ENCODE measurements around the gene PLD2.
"Not testable (repeated sequence)": the region's sequence is repeated elsewhere in the genome, so short reads cannot be mapped to it uniquely, and the experiment has no call there.

PLD2 gene

DNA sequence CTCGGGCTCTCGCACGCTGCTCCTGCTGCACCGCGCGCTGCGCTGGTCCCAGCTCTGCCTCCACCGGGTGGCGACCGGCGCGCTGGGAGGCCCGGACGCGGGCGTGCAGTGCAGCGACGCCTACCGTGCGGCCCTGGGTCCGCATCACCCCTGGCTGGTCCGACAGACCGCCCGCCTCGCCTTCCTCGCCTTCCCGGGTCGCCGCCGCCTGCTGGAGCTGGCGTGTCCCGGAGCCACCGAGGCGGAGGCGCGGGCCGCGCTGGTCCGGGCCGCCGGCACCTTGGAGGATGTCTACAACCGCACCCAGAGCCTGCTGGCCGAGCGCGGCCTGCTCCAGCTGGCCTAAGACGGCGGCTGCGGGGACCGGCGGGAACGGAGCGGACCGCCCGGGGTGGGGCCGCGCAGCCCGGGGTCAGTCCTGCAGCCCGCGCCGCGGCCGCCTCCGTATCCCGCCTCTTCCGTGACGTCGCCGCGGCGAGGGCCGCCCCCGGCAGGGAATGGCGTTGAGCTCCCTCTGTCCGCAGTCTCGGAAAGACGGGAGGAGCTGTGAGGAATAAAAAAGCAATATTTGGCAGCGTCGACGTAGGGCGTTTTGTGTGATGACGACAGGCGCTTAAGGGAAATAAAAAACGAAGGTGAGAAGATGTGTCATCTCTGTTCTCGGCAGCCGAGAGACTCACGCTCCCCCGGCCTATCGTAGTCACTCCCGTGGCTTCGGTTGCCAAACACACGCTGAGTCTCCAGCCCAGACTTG is 16.8 kb upstream of the PLD2 start:
- DNase-seq = peak in 13 of 14 donors; percentile 67 to 96 (median 80)

DNA sequence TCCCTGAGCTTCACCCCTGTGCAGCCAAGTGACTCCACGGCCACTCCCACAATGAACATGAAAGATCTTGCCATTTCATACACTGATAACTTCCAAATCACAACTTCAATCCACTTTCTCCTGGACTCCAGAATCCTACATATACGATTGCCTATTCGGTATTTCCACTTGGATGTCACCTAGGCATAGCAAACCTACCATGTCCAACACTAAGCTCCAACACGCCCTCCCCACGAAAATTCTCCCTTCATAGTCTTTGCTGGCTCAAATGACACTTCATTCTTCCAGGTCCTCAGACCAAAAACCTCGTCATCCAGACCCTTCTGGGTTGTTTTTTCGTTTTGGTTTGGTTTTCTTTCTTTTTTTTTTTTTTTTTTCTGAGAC is 16.3 kb upstream of the PLD2 start:
- no peak for DNase-seq

DNA sequence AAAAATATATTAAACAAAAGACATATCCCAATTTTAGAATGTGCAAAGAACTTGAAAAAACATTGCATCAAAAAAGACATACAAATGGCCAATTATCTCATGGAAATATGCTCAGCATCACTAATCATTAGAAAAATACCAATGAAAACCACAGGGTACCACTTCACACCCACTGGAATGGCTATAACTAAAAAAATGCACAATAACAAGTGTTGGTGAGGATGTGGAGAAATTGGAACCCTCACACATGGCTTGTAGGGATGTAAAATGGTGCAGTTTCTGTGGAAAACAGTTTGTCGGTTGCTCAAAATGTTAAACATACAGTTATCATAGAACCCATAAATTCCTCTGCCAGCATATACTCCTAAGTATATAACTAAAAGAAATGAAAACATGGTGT is 11.8 kb upstream of the PLD2 start:
- no peak for DNase-seq

DNA sequence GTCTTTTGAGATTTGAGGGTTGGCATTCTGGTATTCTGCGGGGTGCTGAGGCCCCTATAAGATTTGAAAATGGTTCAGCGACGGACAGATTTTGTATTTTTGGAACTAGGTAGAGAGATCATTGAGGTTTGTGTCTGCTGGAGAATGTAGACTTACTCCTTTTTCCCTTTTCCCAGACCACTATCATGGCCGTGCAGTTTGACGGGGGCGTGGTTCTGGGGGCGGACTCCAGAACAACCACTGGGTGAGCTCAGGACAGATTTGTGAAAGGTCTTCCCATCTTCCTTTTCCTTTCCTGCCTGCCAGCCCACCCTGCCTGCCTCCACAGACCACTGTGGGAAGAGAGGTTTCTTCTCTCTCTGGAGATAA is 10.4 kb upstream of the PLD2 start:
- DNase-seq = peak in 1 of 14 donors; percentile 14

DNA sequence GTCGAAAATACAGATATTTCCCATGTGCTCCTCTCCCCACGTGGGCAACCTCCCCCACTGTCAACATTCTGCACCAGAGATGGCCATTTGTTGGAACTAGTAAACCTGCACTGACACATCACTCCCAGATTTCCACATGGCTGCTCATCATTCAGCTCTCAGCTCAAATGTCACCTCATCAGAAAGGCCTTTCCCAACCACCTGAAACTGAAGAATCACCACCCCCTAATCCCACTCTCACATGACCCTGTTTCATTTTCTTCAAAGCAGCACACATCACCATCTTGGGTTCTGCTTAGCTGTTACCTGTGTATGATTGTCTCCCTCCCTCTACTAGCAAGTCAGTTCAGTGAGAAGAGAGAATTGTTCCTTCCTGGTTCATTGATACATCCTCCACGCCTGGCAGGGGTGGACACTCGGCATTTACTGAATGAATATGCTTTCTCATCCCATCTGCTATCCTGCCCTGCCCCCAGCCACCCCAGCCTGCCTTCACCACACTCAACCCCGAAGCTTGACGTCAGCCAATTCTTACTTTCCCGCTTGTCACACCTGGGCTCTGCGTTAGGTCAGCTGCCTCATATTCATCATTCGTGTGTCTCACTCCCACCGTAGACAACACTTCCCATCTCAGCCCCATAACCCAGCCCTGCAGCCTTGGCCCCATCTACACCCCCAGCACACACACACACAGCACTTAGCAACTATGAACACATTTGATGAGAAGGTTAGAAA is 6.3 kb upstream of the PLD2 start:
- no peak for DNase-seq

DNA sequence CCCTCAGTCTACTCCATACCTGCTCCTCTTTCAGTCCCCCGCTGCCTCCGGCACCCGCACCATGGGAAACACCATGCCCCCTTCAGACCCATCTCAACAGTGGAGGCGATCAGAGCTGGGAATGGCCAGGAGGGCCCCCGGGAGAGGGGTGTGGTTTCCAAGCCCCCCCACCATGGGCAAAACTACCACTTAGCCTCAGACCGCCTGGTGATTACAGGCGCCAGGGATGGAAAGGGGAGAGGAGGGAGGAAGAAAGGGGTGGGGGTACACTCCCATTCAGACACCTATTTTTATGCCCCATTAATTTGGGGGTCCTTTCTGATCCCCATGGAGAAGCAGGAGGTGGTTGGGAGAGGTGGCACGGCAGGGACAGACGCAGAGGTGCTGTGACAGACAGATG is 4.7 kb upstream of the PLD2 start, which contains the start of gene C17orf114:
Gene C17orf114, minus strand, starts transcription at position 101 of the 400 bp plus-strand sequence.
- no peak for DNase-seq

DNA sequence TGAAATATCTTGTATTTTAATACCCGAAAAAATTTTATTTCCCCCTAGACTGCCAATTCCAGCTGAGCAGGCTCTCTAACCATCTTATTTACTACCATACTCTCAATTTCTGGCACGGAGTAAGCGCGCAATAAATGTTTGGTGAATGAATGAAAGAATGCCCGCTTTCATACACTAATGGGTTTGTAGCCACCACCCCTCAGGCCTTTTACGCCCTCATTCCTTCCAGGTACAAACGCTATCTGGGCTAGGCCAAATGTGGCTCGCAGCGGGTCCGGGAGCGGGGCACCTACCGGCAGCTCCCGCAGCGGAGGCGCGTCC is 536 bp upstream of the PLD2 start:
- no peak for DNase-seq

DNA sequence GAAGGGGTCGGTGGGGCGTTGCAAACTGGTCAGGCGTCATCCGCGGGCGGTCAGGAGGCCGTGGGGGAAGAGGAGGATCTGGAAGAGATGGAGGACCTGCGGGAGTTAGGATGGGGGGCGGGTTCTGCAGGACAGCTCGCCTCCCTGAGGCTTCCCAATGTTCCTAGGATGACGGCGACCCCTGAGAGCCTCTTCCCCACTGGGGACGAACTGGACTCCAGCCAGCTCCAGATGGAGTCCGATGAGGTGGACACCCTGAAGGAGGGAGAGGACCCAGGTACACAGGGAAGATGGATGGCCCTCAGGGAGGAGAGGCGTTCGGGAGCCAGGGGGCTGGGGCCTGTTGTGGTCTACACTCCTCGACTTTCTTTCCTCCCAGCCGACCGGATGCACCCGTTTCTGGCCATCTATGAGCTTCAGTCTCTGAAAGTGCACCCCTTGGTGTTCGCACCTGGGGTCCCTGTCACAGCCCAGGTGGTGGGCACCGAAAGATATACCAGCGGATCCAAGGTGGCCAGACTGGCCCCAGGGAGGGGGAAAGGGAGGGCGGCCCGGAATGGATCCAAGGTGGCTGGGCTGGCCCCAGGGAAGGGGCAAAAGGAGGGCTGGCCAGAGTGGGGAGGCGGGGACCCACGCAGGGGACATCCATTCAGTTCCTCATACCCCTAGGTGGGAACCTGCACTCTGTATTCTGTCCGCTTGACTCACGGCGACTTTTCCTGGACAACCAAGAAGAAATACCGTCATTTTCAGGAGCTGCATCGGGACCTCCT is 839 bp downstream of the PLD2 start:
- DNase-seq = peak in 3 of 14 donors; percentile 30 to 42 (median 34)

DNA sequence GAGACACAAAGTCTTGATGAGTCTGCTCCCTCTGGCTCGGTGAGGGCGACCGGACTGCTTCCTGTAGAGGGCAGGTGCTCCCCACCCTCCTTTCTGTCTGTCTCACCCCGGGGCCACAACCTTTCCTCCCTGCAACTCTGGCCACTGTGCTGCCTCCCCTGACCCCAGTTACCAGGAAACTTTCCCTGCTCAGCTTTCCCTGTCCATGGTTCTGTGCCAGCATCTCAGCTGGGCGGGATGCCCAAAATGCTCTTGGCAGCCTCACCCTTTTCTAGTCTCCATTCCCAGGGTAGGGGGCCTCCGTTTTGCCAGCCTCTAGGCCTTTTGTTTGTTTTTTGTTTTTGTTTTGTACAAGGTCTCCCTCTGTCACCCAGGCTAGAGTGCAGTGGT is 1.4 kb downstream of the PLD2 start:
- peak in 11 of 14 donors; percentile 18 to 74 (median 53) for DNase-seq

DNA sequence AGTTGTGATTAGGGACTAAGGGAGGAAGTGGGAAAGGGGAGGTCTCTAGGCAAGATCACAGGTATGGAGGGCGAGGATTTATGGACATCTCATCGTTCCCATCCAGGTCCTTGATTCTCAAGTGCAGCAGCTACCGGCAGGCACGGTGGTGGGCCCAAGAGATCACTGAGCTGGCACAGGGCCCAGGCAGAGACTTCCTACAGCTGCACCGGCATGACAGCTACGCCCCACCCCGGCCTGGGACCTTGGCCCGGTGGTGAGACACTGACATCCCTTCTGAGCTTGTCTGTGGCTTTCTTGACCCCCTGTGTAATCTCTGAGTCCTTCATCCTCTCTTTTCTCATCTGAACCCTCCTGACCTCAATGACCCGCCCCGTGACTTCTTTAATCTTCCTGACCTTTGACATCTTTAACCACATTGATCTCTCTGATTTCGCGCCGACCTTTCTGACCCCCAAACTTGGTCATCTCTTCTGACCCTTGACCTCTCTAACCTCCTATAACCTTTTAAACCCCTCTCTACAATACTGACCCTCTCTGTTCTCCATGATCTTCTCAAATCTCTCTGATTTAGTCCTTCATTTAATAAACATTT is 3.8 kb downstream of the PLD2 start:
- DNase-seq = no peak

DNA sequence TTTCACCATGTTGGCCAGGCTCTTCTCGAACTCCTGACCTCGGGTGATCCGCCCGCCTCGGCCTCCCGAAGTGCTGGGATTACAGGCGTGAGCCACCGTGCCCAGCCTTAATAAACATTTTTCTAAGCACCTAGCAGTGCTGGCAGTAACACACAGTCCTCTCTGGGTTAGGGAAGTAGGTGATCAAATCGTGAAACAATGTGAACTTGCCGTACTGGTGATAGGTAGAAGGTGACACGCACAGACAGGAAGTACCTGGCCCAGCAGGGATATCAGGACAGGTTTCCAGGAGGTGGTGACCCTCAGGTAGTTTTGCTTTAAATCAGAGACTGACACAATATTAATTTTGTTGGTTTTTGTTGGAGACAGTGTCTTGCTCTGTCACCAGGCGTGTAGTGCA is 4.5 kb downstream of the PLD2 start:
- DNase-seq = no peak

DNA sequence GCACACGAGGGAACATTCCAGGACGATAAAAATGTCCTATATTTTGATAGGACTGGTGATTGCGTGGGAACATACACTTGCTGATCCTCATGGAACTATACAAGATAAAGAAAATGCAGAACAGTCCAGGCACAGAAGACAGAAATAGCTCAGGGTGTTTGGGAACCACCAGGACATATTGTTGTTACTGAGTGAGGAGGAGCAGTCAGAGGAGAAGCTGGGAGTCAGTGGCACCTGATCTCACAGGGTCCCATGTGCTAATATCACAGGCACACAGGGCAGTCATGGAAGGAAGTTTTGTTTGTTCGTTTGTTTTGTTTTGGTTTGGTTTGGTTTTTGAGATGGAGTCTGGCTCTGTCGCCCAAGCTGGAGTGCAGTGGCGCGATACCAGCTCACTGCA is 5.7 kb downstream of the PLD2 start:
- DNase-seq = no peak

DNA sequence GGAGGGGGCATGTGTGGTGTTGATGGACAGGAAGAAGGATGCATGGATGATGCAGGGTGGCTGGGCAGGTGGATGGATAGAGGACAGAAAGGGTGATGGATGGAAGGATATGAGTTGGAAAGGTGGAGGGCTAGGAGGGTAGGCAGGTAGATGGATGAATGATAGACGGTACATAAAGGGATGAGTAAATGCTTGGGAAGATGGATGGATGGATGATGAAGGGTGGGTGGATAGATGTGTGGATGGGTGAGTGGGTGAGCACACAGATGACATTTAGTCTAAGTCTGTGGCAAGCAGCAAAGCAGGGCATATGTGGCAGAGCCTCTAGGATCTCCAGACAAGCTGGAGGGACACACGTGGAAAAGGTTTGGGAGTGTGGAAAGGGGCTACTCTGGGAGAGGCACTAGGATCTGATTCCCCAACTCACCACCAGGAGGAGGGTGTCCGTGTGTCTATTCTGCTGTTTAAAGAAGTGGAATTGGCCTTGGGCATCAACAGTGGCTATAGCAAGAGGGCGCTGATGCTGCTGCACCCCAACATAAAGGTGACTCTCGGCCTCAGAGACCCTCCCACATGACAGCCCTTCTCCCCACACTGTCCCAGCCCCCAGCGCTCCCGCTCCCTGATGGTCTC is 8.2 kb downstream of the PLD2 start:
- no peak for DNase-seq

DNA sequence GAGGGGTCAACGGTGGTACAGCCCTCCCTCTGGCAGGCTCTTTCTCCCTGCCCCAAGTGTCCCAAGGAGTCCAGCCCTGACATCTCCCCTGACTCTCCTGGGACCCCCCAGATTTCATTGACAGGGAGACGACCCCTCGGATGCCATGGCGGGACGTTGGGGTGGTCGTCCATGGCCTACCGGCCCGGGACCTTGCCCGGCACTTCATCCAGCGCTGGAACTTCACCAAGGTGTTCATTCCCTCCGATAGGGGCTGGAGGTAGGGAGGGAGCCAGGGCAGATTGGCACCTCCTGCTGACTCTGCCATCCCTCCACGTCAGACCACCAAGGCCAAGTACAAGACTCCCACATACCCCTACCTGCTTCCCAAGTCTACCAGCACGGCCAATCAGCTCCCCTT is 9.9 kb downstream of the PLD2 start:
- no peak for DNase-seq

DNA sequence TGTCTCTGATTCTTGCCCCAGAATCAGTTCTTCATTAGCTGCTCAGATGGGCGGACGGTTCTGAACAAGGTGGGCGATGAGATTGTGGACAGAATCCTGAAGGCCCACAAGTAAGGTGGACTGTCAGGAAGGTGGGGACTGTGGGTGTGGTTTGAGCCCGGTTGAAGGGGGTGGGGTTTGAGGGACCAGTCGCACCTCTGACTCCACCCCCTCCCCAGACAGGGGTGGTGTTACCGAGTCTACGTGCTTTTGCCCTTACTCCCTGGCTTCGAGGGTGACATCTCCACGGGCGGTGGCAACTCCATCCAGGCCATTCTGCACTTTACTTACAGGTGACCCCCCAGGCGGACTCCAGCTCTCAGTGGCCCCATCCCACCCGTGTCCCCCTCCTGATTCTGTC is 11.3 kb downstream of the PLD2 start:
- DNase-seq = no peak

DNA sequence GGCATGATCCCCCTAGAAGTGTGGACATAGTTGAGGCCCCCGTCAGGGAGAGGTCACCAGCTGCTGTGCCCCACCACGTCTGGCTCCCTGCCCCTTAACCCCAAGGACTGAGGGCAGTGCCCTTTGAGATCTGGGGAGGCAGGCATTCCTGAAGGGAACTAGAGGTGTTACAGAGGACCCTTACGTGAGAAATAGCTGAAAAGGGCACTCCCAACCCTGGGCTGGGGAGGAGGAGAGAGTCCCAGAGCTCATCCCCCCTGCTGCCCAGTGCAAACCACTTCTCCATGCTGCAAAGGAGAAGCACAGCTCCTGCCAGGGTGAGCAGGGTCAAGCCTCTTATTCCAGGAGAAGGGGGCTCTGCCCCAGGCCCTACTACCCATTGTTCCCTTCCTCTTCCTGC is 15.9 kb downstream of the PLD2 start:
- no peak for DNase-seq

DNA sequence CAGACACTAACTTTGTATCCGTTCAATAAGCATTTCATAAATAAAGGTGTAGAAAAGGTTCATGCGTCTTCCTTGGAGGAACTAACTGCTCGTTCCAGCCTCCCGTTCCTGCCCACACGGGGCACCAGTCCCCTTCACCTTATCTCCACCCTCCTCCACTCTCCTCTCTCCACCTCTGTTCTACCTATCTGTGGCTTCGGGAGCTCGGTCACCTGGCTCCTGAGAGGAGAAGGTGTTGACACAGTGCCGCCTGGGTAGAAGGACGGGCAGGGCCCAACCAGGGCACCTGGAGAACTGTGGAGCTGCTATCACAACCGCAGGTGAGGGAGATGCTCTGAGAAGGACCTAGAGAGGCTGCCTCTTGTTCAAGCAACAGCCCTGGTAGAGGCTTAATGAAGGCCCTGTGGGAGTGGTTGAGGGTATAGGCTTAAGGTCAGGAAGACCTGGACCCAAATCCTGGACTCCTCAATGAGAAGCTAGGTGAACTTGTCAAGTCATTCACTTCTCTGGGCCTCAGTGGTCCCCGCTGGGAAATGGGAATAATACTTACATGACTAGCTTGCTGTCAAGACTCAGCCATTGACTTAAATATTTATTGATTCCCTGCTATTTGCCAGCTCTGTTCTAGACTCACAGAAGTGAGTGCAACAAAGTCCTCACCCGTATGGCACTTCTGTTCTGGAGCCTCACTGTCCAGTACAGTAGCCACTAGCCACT is 16.6 kb downstream of the PLD2 start:
- no peak for DNase-seq

DNA sequence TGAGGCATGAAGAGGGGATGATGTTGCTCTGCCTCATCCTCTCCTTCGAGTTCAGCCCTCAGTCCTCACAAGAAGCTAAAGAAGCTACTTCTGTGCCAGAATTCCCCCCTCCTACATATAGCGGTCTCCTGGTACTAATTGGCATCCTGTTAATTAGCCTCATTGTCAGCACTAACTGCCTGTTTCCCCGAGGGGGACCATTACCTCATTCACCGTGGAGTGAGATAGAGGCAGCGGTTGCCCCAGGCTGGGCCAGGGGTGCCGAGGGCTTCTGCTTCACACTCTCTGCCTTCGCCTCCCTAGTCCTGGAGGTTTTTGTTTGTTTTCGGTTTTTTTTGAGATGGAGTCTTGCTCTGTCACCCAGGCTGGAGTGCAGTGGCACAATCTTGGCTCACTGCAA is 20.4 kb downstream of the PLD2 start:
- DNase-seq = no peak

DNA sequence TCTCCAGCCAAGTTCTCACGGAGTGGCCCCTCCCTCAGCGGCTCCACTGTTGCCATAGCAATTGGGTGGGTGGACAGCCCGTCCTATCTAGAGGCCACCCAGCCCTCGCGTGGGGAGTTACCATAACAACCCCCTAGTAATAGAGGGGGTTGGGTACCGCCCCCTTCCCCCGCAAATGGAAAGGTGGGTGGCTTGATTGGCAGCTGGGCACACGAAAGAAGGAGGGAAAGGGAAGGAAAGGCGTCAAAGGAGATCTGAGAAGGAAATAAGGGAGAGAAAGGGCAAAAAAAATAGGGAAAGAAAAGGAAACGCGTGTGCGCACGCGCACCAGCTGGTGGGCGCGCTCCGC is 25.9 kb downstream of the PLD2 start:
- DNase-seq = not testable (repeated sequence)

DNA sequence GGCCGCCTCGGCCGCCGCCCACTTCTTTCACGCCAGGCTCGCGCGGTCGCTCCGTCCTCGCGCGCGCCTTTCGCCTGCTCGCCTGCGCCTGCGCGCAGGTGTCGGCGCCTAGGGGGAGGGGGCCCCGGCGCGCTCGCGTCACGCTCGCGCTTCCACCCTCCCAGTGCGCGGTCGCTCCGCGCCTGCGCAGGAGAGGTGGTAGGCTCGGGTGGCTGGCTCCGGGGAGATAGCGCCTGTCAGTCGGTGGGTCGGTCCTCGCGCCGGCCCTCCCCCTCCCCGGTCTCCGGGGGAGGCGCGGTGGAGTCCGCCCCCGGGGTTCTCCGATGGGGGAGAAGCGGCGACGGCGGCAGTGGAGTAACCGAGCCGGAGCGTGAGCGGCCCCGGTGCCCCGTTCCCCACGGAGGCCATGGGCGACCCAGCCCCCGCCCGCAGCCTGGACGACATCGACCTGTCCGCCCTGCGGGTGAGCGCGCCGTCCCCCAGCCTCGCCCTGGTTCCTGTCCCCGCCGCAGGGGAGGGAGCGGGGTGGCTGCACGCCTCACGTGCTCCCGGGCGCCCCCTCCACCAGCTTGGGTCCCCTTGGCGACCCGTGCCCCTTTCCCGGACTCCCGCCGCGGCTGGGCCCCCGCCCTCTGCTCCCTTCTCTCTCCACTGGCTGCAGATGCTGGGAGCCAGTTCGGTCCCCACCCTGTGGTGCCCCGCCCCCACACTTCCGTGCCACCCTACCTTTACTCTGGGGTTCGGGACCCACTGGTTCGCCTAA is 26.4 kb downstream of the PLD2 start, which contains the start of gene MINK1:
Gene MINK1, plus strand, starts transcription at position 163 of the 763 bp plus-strand sequence. Its CDS starts 244 bp downstream, at position 407.
- DNase-seq = peak; percentile 23 to 92 (median 81)
